Measurements from ENCODE around the gene ESRRG. TPM values are rescaled to one million over a fixed set of nuclear protein-coding genes. Genes with fewer than 3 reads are reported as not detected.

The ESRRG gene
- total RNA-seq, 1 donor from 2014 or later: not detected

- H3K27me3 ChIP-seq: no peaks in the 10 kb centered on the region
- H3K4me1 ChIP-seq: no peaks in the 10 kb centered on the region
- intact Hi-C loops (cut with DNase I): no loop called here
- no peak overlapping the region for H3K27ac ChIP-seq
- TF ChIP-seq CTCF (IDR thresholded peaks at IDR 0.05): no peak
- no peak overlapping the region for H3K4me3 ChIP-seq
- no peaks in the 10 kb centered on the region for H3K36me3 ChIP-seq
- H3K9me3 ChIP-seq: peaks cover 0 to 3% of the 10 kb centered on the region in 2 donors
- DNase-seq (ENCODE audit: low spot score in 2 of 2): no peak
Observed at GRCh38 chr1:216582151-216582550, 141.1 kb downstream of the ESRRG start.

GRCh38 chr1:216580538-216581057, 142.6 kb downstream of the ESRRG start:
- Histone ChIP-seq H3K9me3 (peaks cover 0 to 3% of the 10 kb centered on the region in 2 donors), H3K36me3 (no peaks in the 10 kb centered on the region), H3K4me1 (no peaks in the 10 kb centered on the region), H3K4me3 (no peak overlapping the region), H3K27ac (no peak overlapping the region), H3K27me3 (no peaks in the 10 kb centered on the region)
- DNase-seq (ENCODE audit: low spot score in 2 of 2): no peak
- no peak for TF ChIP-seq CTCF (IDR thresholded peaks at IDR 0.05)
- intact Hi-C loops (cut with DNase I): no loop called here

GRCh38 chr1:216576234-216576937, 146.8 kb downstream of the ESRRG start:
- H3K27me3 ChIP-seq: no peaks in the 10 kb centered on the region
- H3K4me3 ChIP-seq: no peak overlapping the region
- no peaks in the 10 kb centered on the region for H3K4me1 ChIP-seq
- no peak overlapping the region for H3K27ac ChIP-seq
- no peaks in the 10 kb centered on the region for H3K9me3 ChIP-seq
- no peak for TF ChIP-seq CTCF (IDR thresholded peaks at IDR 0.05)
- intact Hi-C loops (cut with DNase I): no loop called here
- H3K36me3 ChIP-seq: no peaks in the 10 kb centered on the region
- no peak for DNase-seq (ENCODE audit: low spot score in 2 of 2)

- no peak for TF ChIP-seq CTCF (IDR thresholded peaks at IDR 0.05)
- intact Hi-C loops (cut with DNase I): no loop called here
- Histone ChIP-seq H3K27ac (no peak overlapping the region), H3K4me3 (no peak overlapping the region), H3K9me3 (no peaks in the 10 kb centered on the region), H3K36me3 (no peaks in the 10 kb centered on the region), H3K27me3 (no peaks in the 10 kb centered on the region), H3K4me1 (no peaks in the 10 kb centered on the region)
- DNase-seq (ENCODE audit: low spot score in 2 of 2): no peak
Observed at GRCh38 chr1:216566641-216567205, 156.5 kb downstream of the ESRRG start.

DNA sequence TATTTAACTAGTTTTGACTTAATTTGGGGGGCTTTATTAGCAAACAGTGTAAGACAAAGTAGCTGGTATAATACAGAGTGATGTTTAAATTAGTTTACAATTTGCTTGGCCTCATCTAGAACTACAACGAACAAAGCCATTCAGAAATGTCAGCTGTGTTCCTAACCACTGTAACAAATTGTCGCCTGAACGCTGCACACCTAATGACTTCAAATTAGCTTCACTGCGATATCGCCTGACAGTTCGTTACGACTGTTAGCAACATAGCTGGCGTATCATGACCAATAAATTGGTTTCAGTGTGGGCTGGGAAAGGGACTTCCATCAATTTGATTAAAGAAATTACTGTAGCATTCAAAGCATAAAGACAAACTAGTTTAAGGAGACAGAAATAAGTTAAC, 160.1 kb downstream of the ESRRG start:
- no peak for TF ChIP-seq CTCF (IDR thresholded peaks at IDR 0.05)
- DNase-seq (ENCODE audit: low spot score in 2 of 2): no peak
- Histone ChIP-seq H3K4me1 (no peaks in the 10 kb centered on the region), H3K27me3 (no peaks in the 10 kb centered on the region), H3K9me3 (no peaks in the 10 kb centered on the region), H3K27ac (no peak overlapping the region), H3K36me3 (no peaks in the 10 kb centered on the region), H3K4me3 (no peak overlapping the region)
- intact Hi-C loops (cut with DNase I): no loop called here
